GM19193 (cell line): ENCODE measurements around the gene GNAT3.

Experiments
- POLR2A ChIP-seq: IDR thresholded peaks from 4 replicates; pipeline ENCODE4 v1.6.1; 2011; ENCODE audit not compliant: insufficient read depth, insufficient read length; ENCODE audit errors: extremely low read depth

Gene GNAT3

DNA sequence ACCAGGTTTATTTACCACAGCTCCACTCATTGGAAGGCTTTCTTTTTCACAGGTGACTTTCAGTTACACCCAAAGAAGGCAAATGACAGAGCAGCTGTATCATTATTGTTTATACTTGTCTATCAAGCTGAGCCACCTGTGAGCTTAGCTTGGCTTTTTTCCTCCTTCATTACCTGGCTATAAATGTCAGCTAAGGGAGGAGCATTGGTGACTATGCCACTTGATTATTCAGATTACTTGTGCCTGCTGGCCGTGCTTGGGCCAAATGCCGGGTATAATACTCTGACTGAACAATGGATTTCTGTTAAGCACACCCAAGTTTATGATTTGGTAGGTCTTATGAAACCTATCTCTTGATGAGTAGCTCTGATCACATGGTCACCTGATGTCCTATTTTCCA lies 9.9 kb upstream of the GNAT3 start:
- TF ChIP-seq POLR2A = no peak

DNA sequence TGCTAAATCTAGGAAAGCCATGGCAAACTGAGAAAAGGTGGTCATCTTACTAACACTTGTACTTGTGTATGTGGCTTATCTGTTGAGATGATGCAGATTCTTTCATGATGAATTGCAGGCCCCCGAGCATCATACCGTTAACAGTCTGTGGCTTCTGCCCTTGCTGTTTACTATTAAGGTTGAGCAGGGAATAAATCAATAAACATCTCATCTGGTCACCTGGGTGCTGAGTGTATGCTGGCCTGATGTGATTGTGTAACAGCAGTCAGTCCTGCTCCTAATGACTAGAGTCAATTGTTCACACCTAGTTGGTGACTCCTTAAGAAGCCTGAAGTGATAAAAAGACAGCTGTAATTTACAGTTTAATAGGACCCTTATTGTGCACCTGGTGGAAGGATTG lies 8.3 kb upstream of the GNAT3 start:
- TF ChIP-seq POLR2A = no peak

DNA sequence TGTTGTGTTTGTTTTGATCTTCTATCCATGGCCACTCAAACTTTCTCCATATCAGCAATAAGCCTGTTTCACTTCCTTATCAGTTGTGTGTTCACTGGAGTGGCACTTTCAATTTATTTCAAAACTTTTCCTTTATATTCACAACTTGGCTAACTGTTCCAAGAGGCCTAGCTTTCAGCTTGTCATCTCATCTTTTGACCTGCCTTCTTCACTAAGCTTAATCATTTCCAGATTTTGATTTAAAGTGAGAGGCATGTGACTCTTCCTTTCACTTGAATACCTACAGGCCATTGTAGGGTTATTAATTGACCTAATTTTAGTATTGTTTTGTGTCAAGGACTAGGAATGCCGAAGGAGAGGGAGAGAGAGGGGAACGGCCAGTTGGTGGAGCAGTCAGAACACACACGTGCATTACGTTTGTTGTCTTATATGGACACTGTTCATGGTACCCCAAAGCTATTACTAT lies 5.5 kb upstream of the GNAT3 start:
- TF ChIP-seq POLR2A = no peak

GRCh38 chr7:80515298-80515697 lies 3.4 kb upstream of the GNAT3 start:
- no peak for TF ChIP-seq POLR2A

DNA sequence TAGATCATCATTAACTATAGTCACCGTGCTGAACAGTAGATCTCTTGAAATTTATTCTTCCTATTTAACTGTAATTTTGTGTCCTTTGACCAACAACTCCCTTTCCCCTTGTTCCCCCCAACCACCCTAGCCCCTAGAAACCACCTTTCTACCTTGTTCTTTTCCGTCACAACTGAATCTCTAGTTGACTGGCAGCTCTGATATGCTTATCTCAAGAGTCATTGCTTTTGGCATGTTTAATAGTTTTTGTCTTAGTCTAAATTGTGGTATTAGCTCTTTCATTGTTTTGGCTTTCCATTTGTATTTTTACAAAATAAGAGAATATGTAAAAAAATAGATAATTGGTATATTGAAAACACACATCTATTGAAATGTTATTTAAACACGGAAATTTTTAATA lies 1.8 kb downstream of the GNAT3 start:
- no peak for TF ChIP-seq POLR2A

DNA sequence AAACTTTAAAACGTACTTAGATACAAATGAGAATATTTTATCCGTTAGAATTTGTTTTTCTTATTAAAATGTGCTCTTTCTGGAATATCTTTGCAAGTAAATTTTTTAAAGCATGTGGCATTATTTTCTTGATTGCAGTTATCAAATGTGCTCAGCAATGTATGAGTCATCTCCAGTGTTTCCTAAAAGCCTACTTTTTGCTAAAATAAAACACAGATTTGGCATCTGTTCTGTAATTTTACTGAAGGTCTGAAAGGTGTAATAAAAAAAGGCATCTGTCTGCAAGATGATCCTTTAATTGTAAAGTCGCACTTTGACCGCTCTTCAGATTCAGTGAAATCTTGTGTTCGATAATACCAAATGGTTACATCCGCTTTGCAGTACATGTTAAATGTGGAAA lies 3.4 kb downstream of the GNAT3 start:
- no peak for TF ChIP-seq POLR2A

DNA sequence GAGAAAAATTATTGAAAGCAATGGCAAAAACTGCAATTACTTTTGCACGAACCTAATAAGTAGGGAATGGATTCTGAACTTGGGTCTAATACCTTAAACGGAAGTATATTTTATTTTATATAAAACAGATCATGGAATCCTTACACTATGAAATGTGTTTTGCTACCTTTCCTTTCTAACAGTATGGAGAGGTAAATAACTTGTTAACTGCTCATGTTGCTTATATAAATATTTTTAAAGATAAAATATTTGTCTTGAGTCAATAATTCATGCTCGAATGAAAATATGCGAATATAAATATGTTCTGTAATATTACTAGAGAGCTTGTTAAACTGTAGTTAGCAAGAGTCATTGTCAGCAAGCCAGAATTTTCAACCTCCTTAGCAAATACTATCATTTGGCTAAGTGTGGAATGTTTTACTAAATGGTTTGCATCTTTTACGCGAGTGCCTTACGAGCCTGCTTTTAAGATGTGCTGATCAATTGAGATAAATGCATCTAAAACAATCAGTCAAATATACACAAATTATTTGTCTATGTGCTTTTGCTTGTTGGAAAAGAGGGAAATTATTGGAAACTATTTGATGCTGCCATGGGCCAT lies 5.9 kb downstream of the GNAT3 start:
- TF ChIP-seq POLR2A = no peak

GRCh38 chr7:80500325-80500724 lies 11.5 kb downstream of the GNAT3 start:
- no peak for TF ChIP-seq POLR2A

GRCh38 chr7:80499350-80499953 lies 12.4 kb downstream of the GNAT3 start:
- TF ChIP-seq POLR2A = no peak

DNA sequence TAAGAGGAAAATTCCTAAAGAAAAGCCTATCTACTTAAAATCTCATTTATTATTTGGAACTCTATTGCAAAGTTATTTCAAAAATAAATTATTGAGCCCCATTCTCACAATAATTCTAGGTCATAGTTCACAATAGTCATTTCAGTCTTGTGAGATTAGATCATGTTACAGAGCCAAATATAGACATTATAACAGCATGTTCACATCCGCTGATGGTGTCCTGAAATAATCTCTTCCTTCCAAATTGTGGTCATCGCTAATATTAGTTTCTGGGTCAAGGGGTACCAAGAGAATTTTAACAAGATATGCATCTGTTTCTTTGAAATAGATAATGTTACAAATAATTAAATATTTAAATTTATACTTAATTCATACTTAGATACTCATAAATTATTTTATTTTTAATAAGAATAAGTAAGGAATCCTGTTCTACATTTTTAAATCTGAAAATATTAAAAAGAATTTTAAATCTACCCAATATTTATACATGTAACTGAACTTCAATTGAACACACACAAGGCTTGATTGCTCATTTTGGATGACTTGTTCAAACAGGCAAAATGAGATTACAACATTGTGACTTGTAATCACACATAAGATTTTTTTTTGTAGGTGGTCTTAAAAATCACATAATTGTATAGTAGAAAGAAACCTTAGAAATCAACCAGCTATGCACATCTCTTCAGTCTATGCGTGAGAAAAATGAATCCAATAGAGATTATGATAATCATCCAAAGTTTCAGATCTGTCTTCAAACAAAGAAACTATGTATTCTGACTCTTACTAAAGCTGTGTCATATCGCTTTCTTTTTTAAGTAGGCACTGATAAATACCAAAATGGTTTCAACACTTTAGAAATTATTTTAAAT lies 13.1 kb downstream of the GNAT3 start:
- no peak for TF ChIP-seq POLR2A

- no peak for TF ChIP-seq POLR2A
These were observed 15.3 kb downstream of the GNAT3 start for GRCh38 chr7:80496586-80496985.

DNA sequence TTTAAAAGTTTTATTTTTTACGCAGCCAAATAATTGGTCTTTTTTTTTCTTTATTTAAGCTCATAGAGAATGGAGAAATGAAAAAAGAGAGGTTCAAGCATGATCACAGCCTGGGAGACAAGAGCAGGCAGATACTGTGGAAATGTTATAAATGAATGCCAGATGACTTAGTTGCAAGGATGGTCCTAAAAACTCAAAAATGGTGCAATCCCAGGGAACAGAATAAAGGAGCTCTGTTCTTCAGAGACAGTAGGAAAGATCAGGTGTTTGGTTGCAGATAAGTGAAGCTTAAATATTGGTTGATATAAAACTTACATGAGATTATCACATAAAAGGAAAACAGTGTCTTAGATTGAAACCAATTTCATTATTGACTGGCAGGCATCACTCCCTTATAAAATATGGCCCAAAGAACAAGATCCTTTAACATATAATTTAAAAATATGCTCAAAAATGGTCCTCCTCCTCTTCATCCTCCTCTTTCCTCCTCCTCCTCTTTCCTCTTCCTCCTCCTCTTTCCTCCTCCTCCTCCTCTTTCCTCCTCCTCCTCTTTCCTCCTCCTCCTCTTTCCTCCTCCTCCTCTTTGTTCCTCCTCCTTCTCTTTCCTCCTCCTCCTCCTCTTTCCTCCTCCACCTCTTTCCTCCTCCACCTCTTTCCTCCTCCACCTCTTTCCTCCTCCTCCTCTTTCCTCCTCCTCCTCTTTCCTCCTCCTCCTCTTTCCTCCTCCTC lies 18.6 kb downstream of the GNAT3 start:
- TF ChIP-seq POLR2A = no peak

DNA sequence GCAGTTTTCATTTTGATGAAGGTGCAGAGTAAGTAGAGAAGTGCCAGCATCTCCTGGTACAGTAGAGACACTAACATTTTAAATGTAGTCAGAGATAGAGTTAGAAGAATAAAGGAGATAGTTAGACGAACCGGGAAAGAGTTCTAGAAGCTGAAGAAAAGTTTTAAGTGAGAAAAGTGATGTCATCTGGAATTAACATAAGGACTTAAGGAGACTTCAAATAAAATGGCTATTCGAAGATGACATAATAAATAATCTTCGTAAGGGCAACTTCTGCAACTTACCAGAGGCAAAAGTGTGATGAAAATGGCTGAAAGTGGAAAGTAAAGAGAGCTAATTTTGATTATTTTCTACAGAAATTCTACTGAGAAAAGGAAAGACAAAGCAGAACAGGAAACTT lies 20.4 kb downstream of the GNAT3 start:
- TF ChIP-seq POLR2A = no peak

DNA sequence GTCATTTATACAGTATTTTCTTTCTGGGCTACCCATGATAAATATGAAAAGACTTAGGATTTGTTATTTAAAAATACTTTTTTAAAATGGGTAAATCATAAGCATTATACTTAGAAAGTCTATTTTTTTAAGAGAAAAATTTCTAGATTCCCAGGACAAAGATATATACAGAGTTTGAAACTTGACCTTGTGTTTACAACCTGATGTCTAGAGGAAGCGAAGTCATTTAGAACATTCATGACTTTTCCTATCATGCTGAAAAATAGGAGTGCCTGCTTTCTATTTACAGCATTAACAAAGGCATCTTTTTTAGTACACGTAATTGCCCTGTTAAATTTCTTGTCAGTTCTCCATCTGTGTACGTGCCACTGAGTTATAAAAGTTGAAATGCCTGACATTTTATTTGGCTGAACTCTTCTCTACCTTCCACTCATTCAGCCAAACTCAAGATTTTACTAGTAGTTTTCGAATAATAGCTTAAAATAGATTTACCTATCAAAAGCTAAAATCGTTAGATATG lies 23.0 kb downstream of the GNAT3 start:
- no peak for TF ChIP-seq POLR2A

DNA sequence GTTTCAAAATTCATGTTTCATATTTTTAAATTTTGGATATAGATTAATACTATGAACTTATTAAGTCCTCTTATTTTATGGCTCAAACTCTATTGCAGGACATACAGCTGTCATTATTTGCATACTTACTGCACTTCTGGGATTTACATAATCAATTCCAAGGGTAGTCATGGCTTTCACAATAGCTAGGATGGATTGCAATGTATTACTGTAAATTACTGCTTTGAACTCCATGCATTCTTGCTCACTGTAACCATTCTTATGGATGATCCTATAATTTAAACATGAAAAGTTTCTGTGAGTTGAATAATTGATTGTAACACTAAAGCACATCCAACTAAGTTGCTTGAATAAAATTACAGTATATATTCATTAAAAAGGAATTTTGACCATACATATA lies 23.5 kb downstream of the GNAT3 start:
- no peak for TF ChIP-seq POLR2A
